Smooth muscle cell (in vitro differentiated cells): ENCODE measurements around the gene LPCAT2. TPM values are rescaled to one million over a fixed set of nuclear protein-coding genes. Genes with fewer than 3 reads are reported as not detected.
A peak's percentile ranks its signal among the peaks of the same experiment; 100 is the strongest.

Experiments
- DNase-seq: peaks from one replicate; lab custom pipeline; 2025; ENCODE audit not compliant: unreplicated experiment; lab: John Stamatoyannopoulos, UW
- H2AFZ ChIP-seq: fragments of 200-600 bp; sonication (generic); 2 replicates; pipeline ENCODE4 v1.6.0; 2016; ENCODE audit warnings: antibody characterized with exemption, low read depth, mild to moderate bottlenecking
- H3F3A ChIP-seq: fragments of 200-600 bp; sonication (generic); 2 replicates; pipeline ENCODE4 v1.6.0; 2017; ENCODE audit warnings: antibody characterized with exemption, low read depth
- H3K27ac ChIP-seq: fragments of 200-600 bp; sonication (generic); 2 replicates; pipeline ENCODE4 v1.5.1; 2016; ENCODE audit warnings: low read depth, mild to moderate bottlenecking
- H3K27me3 ChIP-seq: fragments of 200-600 bp; sonication (generic); 2 replicates; pipeline ENCODE4 v1.6.1; 2016; ENCODE audit warnings: low read depth, mild to moderate bottlenecking
- H3K36me3 ChIP-seq: fragments of 200-600 bp; sonication (generic); 2 replicates; pipeline ENCODE4 v1.5.1; 2016; ENCODE audit warnings: low read depth
- H3K4me1 ChIP-seq: fragments of 200-600 bp; sonication (generic); 2 replicates; pipeline ENCODE4 v1.5.1; 2016; ENCODE audit warnings: low read depth
- H3K4me2 ChIP-seq: fragments of 200-600 bp; sonication (generic); 2 replicates; pipeline ENCODE4 v1.6.0; 2016; ENCODE audit warnings: mild to moderate bottlenecking
- H3K4me3 ChIP-seq: fragments of 200-600 bp; sonication (generic); 2 replicates; pipeline ENCODE4 v1.5.1; 2016; ENCODE audit warnings: mild to moderate bottlenecking
- H3K79me2 ChIP-seq: fragments of 200-600 bp; sonication (generic); 2 replicates; pipeline ENCODE4 v1.6.0; 2016; ENCODE audit warnings: low read depth, mild to moderate bottlenecking
- H3K9ac ChIP-seq: fragments of 200-600 bp; sonication (generic); 2 replicates; pipeline ENCODE4 v1.6.0; 2016; ENCODE audit warnings: low read depth
- H3K9me3 ChIP-seq: fragments of 200-600 bp; sonication (generic); replicated peaks from 2 replicates; pipeline ENCODE4 v1.5.1; 2016; ENCODE audit warnings: low read depth
- H4K20me1 ChIP-seq: fragments of 200-600 bp; sonication (generic); 2 replicates; pipeline ENCODE4 v1.6.0; 2016; ENCODE audit warnings: low read depth
- CTCF ChIP-seq: fragments of 200-600 bp; sonication (generic); IDR thresholded peaks from 2 replicates; pipeline ENCODE4 v1.5.1; 2017; ENCODE audit warnings: borderline replicate concordance, mild to moderate bottlenecking, antibody characterized with exemption; ENCODE audit not compliant: insufficient read depth, poor library complexity, severe bottlenecking
- WGBS: methylation state at CpG from one replicate; pipeline ENCODE4 v1.1.7; 2016; ENCODE audit warnings: low lambda C conversion rate; 5-methylcytosine and 5-hydroxymethylcytosine counted together
- polyA plus RNA-seq: library from polyadenylated mRNA; unstranded; fragments of >200 nt; fragmentation: Nextera tagmentation; extraction: Ambion mirVana; gene quantifications from 2 replicates; pipeline ENCODE4 v1.2.1, GENCODE V29; 2016
- total RNA-seq: library from RNA; depleted of rRNA; stranded (reverse); fragments of >200 nt; gene quantifications from 2 replicates; pipeline ENCODE4 v1.2.3, GENCODE V29; 2014

The LPCAT2 gene
- total and polyA plus RNA-seq, 2 experiments from 2014 or later = 12.3 to 55.6 TPM

- no peaks in the 10 kb centered on the region for H4K20me1 ChIP-seq
- TF ChIP-seq CTCF = peak; percentile 40
- peaks cover 39% of the 10 kb centered on the region for H3F3A ChIP-seq
- H2AFZ ChIP-seq = no peak overlapping the region
- no peaks in the 10 kb centered on the region for H3K9me3 ChIP-seq
- H3K4me3 ChIP-seq = no peak overlapping the region
- no peak overlapping the region for H3K9ac ChIP-seq
- H3K27me3 ChIP-seq = no peaks in the 10 kb centered on the region
- H3K36me3 ChIP-seq = peaks cover 3% of the 10 kb centered on the region
- no peak overlapping the region for H3K4me2 ChIP-seq
- H3K27ac ChIP-seq = peak overlapping the region; percentile 11
- 20% methylated on average over 3 of the region's 3 CpGs for WGBS
- no peak for DNase-seq
- H3K4me1 ChIP-seq = no peaks in the 10 kb centered on the region
- H3K79me2 ChIP-seq = no peaks in the 10 kb centered on the region
Measured at GRCh38 chr16:55494994-55495421, 13.9 kb upstream of the LPCAT2 start.

GRCh38 chr16:55495616-55496289 lies 13.1 kb upstream of the LPCAT2 start:
- no peaks in the 10 kb centered on the region for H4K20me1 ChIP-seq
- H3K4me2 ChIP-seq = no peak overlapping the region
- peaks cover 3% of the 10 kb centered on the region for H3K4me1 ChIP-seq
- TF ChIP-seq CTCF = no peak
- H3K9me3 ChIP-seq = no peaks in the 10 kb centered on the region
- H3K36me3 ChIP-seq = peaks cover 3% of the 10 kb centered on the region
- no peaks in the 10 kb centered on the region for H3K79me2 ChIP-seq
- no peak overlapping the region for H3K4me3 ChIP-seq
- no peak overlapping the region for H2AFZ ChIP-seq
- no peak for DNase-seq
- 76% methylated on average over 7 of the region's 7 CpGs for WGBS
- H3K27ac ChIP-seq = peak overlapping the region; percentile 11
- H3F3A ChIP-seq = peaks cover 40% of the 10 kb centered on the region
- no peak overlapping the region for H3K9ac ChIP-seq
- no peaks in the 10 kb centered on the region for H3K27me3 ChIP-seq

- H3K36me3 ChIP-seq = peaks cover 3% of the 10 kb centered on the region
- peak overlapping the region; percentile 11 for H3K27ac ChIP-seq
- peaks cover 6% of the 10 kb centered on the region for H3K4me1 ChIP-seq
- DNase-seq = no peak
- 57% methylated on average over 8 of the region's 8 CpGs for WGBS
- no peaks in the 10 kb centered on the region for H4K20me1 ChIP-seq
- H3K4me3 ChIP-seq = no peak overlapping the region
- H3K9me3 ChIP-seq = no peaks in the 10 kb centered on the region
- H3K4me2 ChIP-seq = no peak overlapping the region
- no peaks in the 10 kb centered on the region for H3K27me3 ChIP-seq
- no peak overlapping the region for H2AFZ ChIP-seq
- H3K79me2 ChIP-seq = no peaks in the 10 kb centered on the region
- TF ChIP-seq CTCF = no peak
- H3K9ac ChIP-seq = no peak overlapping the region
- H3F3A ChIP-seq = peaks cover 47% of the 10 kb centered on the region
Measured at GRCh38 chr16:55496509-55497145, 12.2 kb upstream of the LPCAT2 start.
